NCI-H2029 (cell line): ENCODE measurements around the gene RPS4Y1.
"Not testable (repeated sequence)": the region's sequence is repeated elsewhere in the genome, so short reads cannot be mapped to it uniquely, and the experiment has no call there.

Source experiments
- DNase-seq: peaks from one replicate; lab custom pipeline; 2025; lab: John Stamatoyannopoulos, UW

The RPS4Y1 gene

GRCh38 chrY:2841471-2841893, at the start of gene RPS4Y1:
RPS4Y1 (plus strand) TSS chrY:2841602; CDS start chrY:2841625, 23 bp downstream.
- no peak for DNase-seq

DNA sequence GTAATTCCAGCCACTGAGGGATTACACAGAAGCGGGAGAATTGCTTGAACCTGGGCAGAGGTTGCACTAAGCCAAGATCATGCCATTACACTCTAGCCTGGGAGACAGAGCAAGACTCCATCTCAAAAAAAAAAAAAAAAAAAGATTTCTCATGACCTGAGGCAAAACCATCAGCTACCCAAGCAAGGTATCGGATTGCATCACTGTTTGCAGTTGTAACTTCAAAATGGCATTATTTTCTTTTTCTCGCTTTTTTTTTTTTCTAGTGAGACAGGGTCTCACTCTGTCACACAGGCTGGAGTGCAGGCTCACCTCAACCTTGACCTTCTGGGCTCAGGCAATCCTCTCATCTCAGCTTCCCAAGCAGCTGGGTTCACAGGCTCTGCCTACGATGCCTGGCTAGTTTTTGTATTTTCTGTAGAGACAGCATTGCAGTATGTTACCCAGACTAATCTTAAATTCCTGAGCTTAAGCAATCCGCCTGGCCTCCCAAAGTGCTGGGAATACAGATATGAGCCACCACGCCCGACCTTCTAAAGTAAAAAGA, 44.4 kb upstream of the RPS4Y1 start:
- DNase-seq = no peak

GRCh38 chrY:2797991-2798390, 43.4 kb upstream of the RPS4Y1 start:
- no peak for DNase-seq

GRCh38 chrY:2800246-2800645, 41.2 kb upstream of the RPS4Y1 start:
- DNase-seq = no peak

GRCh38 chrY:2817146-2817896, 24.1 kb upstream of the RPS4Y1 start:
- DNase-seq = not testable (repeated sequence)

- no peak for DNase-seq
Observed at GRCh38 chrY:2824471-2824870, 16.9 kb upstream of the RPS4Y1 start.

- no peak for DNase-seq
Observed at GRCh38 chrY:2828497-2828896, 12.9 kb upstream of the RPS4Y1 start.

GRCh38 chrY:2835230-2835629, 6.2 kb upstream of the RPS4Y1 start:
- no peak for DNase-seq

DNA sequence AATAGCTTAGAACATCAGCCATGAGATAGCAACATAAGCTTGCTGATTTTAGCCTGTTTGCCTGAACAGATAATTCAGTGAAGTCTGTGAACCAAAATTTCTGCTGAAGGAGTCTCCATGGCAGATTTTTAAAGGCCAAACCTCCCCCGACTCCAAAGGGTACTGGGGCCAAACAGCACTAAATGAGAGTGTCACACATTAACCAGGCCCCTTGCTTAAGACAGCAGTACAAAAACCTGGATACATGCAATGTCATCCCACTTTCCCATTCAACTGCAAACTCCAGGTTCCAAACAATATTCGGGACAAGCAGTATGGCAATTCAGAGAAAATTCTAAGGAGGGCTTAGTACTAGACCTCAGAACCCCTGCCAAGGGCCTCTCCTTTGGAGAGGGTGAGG, 4.3 kb upstream of the RPS4Y1 start:
- DNase-seq = no peak

- DNase-seq = no peak
Observed at GRCh38 chrY:2837932-2838331, 3.5 kb upstream of the RPS4Y1 start.

DNA sequence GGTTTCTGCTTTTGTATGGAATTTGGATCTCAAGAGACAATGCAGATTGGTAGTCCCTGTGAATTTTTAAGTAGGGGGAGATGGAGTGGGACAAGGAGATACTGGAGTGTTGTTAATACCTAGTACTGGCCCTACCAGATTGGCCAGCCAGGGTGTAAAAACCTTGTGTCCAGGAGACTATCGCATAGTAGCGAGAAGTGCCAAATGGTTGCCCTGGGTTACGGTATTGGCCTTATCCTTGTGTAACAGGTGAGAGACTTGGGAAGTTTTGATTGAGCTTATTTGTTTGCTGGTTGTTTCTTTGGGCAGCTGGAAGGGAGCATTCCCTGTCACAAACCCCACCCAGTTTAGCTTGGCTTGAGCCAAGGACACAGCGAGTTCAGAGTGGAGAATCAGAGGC, 5.4 kb downstream of the RPS4Y1 start:
- DNase-seq = no peak

GRCh38 chrY:2848384-2848783, 7.0 kb downstream of the RPS4Y1 start:
- DNase-seq = no peak

DNA sequence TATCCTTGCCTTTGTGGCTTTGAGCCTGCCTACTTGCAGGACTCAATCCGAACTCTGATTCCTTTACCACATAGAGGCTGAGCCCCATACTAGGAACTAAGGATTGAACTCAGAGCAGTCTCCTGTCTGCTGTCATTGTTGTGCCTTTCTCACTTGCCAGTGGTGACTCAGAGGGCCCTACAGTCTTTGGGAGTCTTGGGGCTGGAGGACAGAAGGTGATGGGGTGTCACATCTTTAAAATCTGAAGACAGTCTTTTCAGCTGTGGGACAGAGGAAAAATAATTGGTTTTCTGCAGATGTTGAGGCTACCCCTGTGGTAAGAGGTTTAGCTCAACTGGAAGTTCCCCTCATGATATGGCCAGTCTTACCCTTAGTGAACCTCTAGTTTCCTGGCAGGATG, 8.0 kb downstream of the RPS4Y1 start:
- DNase-seq = no peak

DNA sequence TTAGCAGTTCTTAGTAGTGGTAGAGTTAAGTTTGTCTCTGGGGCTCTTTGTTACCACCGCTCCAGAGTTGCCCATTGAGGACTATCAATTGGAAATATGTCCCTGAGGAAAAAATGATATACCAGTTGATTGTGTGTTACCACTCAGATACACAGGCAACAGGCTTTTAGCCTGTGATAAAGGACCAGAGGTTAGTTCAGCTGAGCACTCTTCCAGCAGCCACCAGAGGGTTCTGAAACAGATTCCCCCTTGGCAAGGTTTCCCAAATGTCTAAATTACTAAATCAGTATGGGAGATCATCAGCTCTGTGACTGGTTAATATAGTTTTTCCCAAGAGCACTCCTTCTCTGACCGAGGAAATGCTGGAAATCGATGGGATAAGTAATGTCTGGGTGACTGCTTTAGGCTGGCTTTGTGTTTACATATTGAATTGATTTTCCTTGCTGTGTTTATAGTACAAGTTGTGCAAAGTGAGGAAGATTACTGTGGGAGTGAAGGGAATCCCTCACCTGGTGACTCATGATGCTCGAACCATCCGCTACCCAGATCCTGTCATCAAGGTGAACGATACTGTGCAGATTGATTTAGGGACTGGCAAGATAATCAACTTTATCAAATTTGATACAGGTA, 12.9 kb downstream of the RPS4Y1 start:
- no peak for DNase-seq

GRCh38 chrY:2857068-2857467, 15.7 kb downstream of the RPS4Y1 start:
- no peak for DNase-seq

DNA sequence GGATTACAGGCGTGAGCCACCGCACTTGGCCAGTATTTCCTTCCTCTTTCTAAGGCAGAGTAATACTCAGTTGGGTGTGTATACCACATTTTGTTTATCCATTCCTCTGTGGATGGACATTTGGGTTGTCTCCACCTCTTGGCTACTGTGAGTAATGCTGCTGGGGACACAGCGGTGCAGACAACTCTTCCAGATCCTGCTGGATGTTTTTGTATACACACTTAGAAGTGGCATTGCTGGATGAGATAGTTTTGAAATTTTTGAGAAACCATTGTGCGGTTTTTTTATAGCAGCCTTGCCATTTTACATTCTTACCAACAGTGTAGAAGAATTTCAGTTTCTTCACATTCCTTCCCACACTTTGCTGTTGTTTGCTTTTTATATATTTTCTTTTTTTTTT, 16.3 kb downstream of the RPS4Y1 start:
- no peak for DNase-seq

- DNase-seq = no peak
Observed at GRCh38 chrY:2859782-2860181, 18.4 kb downstream of the RPS4Y1 start.

DNA sequence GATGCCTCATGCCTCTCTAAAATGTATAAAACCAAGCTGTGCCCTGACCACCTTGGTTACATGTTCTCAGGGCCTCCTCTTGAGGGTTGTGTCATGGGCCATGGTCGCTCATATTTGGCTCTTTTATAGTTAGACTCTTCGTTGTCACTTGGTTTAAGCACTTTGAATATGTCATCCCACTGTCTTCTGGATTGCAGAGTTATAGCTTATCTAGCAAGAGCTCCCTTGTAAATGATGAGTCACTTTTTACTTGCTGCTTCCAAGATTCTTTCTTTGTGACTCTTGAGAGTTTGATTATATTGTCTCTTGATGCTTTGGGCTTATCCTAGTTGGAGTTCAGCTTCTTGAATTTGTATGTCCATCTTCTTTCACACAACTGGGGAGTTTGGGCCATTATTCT, 19.1 kb downstream of the RPS4Y1 start:
- no peak for DNase-seq

- DNase-seq = no peak
Observed at GRCh38 chrY:2866581-2866980, 25.2 kb downstream of the RPS4Y1 start.

DNA sequence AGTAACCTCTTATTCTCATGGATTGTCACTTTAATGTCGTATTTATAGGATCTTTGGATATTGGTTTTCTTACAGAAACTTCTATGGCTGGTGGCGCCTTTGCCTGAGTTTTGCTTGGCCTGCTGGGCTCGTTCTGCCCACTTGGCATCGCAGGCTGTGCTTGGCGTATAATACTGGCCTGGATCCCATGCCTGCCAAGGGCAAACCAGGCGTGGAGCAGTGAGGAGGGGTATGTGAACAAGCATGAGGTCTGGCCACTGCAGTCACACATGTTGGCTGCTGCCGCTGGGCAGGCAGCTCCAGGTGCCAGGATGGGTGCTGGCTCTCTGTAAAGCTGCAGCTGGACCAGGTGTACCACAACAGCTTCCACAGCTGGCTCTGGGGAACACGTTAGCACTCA, 26.1 kb downstream of the RPS4Y1 start:
- DNase-seq = no peak

- DNase-seq = no peak
Observed at GRCh38 chrY:2868035-2868607, 26.7 kb downstream of the RPS4Y1 start.

DNA sequence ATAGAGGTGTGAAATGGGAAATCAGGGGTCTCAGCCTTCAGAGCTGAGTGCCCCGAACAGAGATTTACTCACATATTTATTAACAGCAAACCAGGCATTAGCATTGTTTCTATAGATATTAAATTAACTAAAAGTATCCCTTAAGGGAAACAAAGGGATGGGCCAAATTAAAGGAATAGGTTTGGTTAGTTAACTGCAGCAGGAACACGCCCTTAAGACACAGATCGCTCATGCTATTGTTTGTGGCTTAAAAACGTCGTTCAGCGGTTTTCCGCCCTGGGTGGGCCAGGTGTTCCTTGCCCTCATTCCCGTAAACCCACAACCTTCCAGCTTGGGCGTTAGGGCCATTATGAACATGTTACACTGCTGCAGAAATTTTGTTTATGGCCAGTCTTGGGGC, 30.8 kb downstream of the RPS4Y1 start:
- not testable (repeated sequence) for DNase-seq

DNA sequence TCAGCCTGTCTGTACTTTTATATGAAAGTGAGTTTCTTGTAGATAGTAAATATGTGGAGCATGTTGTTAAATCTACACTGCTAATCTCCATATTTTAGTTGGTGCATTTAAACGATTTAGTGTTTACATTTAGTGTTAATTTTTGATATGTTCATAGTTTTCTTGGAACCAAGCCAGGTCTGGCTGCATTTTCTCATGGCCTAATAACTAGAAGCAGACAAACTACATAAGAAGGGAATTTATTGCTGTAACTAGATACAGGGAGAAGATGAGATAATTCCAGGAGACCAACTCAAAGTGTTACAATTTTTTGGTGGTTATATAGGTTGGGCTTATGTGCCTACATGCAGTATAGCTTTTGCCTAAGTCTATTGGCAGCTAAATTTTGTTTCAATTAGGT, 32.8 kb downstream of the RPS4Y1 start:
- no peak for DNase-seq
